NCI-H774 (cell line): ENCODE data around the gene ERBB4.

Source experiments
- DNase-seq: peaks from one replicate; lab custom pipeline; 2025; lab: John Stamatoyannopoulos, UW

ERBB4 gene

DNA sequence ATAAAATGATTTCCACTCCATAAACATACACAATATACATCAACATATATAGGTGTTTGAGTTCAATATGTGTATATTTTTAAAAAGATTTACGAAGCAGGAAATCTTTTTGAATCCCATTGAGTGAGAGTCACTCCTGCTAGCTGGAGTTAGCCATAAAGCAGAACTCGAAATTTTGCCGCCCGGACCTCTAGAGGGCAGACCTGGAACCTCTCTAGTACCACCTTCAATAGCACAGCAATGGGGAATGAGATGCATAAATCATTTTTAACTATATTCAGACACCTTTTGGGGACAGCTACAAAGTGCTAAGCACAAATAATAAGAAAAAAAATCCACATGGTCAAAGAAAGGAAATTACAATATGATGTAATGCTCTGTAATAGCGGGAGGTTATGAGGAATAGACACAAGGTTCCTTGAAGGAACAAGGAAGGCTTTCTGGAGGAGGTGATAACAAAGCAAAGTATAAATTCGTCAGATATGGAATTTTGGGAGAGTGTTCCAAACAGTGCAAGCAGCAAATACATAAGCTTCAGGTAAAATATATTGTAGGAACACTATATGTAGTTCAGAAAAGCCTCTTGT is 533.4 kb downstream of the ERBB4 start:
- DNase-seq = no peak

GRCh38 chr2:212001325-212001724 is 537.3 kb downstream of the ERBB4 start:
- DNase-seq = no peak

DNA sequence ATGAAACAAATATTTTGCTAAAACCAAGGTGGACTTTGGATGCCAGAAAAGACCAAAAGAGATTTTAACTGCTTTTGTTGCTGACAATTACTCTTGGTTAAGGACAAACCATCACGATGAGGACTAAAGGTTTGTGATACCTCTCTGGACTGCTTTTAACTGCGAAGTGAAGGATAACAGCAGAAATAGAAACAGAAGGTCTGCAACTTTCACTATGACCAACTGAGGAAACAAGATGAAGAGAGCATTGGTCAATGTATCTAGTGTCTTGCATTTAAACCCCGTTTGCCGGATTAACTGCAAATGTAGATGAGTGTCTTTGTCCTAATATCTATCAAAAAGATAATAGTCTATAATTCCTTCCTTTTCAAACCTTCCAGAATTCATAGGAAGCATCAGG is 541.7 kb downstream of the ERBB4 start:
- DNase-seq = no peak

- no peak for DNase-seq
Measured at GRCh38 chr2:211994806-211995205, 543.8 kb downstream of the ERBB4 start.

- DNase-seq = no peak
Measured at GRCh38 chr2:211990335-211990734, 548.3 kb downstream of the ERBB4 start.

DNA sequence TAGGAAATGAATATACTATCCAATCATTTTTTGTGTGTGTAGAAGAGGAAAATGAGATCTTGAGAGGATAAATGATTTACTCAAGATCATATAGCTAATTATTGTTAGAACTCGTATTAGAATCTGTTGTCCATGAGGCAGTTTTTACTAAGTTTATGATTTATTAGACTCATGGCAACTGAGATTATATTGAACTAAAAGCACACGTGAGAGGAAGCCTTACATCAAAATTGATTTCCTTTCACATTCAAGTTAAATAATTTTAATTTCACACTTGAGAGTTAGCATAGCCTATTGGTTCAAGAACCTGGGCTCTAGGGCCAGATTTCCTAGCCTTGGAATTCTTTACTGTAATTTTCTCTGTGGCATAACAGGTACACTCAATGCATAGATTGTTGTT is 552.3 kb downstream of the ERBB4 start:
- DNase-seq = no peak

- DNase-seq = no peak
Measured at GRCh38 chr2:211985393-211985792, 553.2 kb downstream of the ERBB4 start.

- DNase-seq = no peak
Measured at GRCh38 chr2:211982162-211982561, 556.4 kb downstream of the ERBB4 start.

GRCh38 chr2:211981451-211981850 is 557.2 kb downstream of the ERBB4 start:
- no peak for DNase-seq

GRCh38 chr2:211976076-211976475 is 562.5 kb downstream of the ERBB4 start:
- DNase-seq = no peak

DNA sequence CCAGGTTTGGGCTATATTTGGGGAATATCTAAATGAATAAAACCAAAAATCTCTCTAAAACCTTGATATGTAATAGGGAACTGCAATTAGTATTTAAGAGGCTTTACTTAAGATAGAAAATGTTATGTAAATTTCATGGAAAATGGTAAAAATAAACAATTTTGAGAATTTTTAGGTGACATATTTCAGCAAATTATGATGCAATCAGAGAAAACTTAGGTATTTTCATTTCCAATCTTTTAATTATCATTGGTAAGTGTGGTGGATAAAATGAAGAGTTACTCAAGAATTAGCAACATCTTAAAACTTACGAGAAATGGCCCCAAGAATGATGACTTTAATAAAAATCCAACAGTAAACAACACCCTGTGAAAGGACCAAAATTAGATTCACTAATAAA is 571.4 kb downstream of the ERBB4 start:
- no peak for DNase-seq

DNA sequence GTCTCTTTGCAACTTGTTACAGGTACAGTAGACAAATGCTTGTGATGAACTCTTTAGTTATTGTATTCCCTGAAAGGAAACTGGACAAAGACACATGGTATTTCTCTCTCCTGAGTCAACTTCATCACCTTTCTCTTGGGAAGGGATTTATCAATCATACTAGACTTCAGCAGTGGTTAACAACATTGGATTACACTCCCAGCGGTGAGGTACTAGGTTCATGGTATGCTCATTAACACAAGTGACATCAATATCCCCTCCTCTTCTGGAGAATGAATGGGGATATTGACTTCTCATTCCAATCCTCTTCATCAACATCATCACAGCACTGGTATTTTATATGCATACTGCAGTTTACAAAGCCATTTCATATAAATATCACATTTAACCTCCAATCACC is 574.6 kb downstream of the ERBB4 start:
- no peak for DNase-seq

GRCh38 chr2:211957799-211958198 is 580.8 kb downstream of the ERBB4 start:
- no peak for DNase-seq

DNA sequence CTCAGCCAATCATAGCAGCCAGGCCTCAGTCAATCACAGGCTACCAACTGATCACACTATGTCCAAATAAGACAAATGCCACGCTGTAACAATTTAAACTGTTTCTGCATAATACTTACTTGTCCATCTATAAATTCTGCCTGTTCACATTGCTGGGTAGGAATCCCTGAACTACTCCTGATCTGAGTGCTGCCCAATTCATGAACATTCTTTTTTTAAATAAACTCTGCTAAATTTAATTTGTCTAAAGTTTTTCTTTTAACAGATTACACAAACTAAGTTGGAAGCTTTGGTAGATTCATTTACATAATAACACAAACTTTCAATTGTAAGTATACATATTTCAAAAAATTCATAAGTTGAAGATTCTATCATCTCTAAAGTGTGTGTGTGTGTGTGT is 583.0 kb downstream of the ERBB4 start:
- no peak for DNase-seq

- no peak for DNase-seq
Measured at GRCh38 chr2:211948932-211949331, 589.7 kb downstream of the ERBB4 start.

DNA sequence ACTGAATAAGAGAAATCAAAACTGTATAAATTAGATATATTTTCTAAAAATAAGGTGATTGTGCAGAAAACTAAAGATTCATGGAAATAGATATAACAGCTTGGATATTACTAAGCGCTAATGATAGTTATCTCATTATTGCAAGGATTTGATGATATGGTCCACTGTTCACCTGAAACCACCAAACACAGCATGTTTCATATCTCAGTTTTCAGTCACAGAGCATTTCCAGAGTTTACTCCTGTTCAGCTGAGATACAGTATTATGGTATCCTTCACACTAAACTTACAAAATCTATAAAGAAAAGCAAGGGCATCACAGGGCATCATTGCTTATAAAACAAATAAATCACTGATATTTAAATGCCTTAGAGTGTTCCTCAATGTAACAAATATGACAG is 591.6 kb downstream of the ERBB4 start:
- DNase-seq = no peak

GRCh38 chr2:211944572-211944971 is 594.0 kb downstream of the ERBB4 start:
- no peak for DNase-seq

DNA sequence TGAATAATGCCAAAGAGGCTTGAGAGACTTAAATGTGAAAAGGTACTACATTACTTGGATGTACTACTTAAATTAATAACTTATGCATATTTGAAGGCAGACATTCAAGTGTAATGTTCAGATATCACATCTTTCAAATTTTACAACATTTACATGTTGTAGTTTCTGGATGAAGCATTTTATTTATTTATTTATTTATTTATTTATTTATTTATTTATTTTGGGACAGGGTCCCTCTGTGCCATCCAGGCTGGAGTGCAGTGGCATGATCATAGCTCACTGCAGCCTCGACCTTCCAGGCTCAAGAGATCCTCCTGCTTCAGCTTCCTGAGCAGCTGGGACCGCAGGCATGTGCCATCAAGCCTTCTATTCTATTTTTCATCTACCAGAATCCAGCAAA is 596.4 kb downstream of the ERBB4 start:
- DNase-seq = no peak

DNA sequence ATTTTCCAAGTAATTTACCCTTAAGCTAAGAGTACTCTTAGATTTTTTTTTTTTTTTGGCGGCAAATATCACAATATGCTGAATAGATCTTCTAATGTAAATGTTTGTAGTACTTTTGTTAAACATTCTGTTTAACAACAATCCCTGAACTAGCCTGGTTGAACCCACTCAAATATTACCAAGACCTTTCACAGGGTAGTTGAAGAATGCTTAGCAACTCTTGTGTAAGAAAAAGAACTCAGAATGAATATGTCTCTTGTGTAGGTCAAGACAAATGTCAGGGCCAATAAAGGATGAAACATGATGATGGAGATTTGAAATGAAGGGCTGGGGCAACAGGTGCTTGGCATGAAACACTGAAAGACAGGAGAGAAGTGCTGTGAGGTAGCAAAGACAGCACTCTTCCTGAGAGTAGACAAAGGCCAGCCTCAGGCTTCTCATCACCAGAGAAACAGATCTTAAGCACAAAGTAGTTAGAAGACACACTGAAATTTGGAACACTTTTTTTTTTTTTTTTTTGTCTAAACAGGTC is 597.3 kb downstream of the ERBB4 start:
- no peak for DNase-seq

DNA sequence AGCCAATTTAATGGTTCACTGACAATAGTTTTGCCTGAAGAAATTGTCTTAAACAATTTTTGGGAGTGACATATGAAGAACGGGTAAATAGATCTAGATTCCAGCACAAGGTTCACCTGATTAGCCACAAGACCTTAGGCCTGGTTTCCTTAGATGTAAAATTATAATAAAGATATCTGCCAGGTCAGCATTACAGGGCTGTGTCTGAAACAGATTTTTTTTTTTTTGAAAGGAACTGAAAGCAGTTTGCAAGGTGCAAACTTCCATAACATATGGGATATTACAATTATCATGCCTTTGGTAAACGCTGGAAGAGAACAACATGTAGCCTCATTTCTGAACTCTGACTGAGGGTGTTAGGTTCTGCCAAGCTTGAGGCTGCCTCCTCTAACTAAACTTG is 599.4 kb downstream of the ERBB4 start:
- no peak for DNase-seq

GRCh38 chr2:211934811-211935210 is 603.8 kb downstream of the ERBB4 start:
- no peak for DNase-seq

- no peak for DNase-seq
Measured at GRCh38 chr2:211931314-211931713, 607.3 kb downstream of the ERBB4 start.

DNA sequence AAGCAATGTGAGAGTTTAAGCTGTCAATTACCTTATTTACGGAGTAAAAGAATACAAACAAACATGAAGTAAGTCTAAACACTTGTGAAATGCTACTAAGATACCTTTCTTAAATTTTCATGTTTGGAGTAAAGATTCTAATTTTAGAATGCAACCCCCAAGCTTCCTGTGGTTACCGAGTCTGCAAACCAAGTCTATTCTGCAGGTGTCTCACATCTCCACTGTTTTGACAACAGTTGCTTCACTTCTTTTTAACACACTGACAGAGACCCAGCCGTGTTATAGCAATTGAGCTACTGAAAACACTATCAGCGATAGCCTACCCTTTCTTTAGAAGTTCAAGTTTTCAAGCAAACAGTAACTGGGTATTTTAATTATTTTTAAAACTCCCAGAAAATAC is 608.3 kb downstream of the ERBB4 start:
- DNase-seq = peak; percentile 66

DNA sequence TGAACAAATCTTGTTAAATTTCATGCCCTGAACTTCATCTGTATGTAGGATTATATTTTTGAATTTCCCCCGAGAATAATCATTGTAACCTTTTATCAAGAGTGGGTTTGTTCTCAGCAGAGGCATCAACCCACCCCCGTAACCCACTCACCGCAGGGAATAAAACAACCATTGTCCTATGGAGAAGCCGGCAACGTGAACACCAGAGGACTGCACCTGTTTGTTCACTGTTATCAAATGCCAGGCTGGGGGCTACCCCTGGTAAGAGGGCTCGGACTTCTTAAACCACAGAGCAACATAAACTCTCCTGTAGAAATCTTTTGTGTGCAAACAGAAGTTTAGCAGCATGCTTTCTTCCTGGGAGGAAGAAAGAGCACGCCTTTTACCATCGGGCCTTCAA is 610.4 kb downstream of the ERBB4 start:
- peak; percentile 10 for DNase-seq

GRCh38 chr2:211923019-211923418 is 615.6 kb downstream of the ERBB4 start:
- DNase-seq = no peak
